Aorta (tissue), 5 donors: ENCODE results near the gene MAEA. TPM values are rescaled to one million over a fixed set of nuclear protein-coding genes. Genes with fewer than 3 reads are reported as not detected.
"Not testable (repeated sequence)": the region's sequence is repeated elsewhere in the genome, so short reads cannot be mapped to it uniquely, and the experiment has no call there.

ENCODE experiments used
- ATAC-seq: fragments of 200-7000 bp; cut with Tn5 transposase; one replicate; pipeline ENCODE4 v1.9.1; 2022; ENCODE audit warnings: moderate library complexity; ENCODE audit not compliant: low FRiP score
- DNase-seq, 2 donors: peaks; one replicate each; pipeline ENCODE4 v3.0.0-alpha.2; 2020
- H3K27ac ChIP-seq, 2 donors: one replicate each; pipeline ENCODE4 v1.5.1; 2013; ENCODE audit warnings: low read length in 2 of 2, mild to moderate bottlenecking in 2 of 2, moderate library complexity in 2 of 2, control low read depth in 1 of 2, inconsistent platforms in 1 of 2, low read depth in 1 of 2
- H3K27me3 ChIP-seq, 2 donors: one replicate each; pipeline ENCODE4 v1.6.1; 2013; ENCODE audit warnings: control low read depth in 1 of 2, low read length in 1 of 2, mild to moderate bottlenecking in 1 of 2, moderate library complexity in 1 of 2; ENCODE audit not compliant: insufficient read depth in 2 of 2, control insufficient read depth in 1 of 2
- H3K36me3 ChIP-seq, 2 donors: one replicate each; pipeline ENCODE4 v1.6.1; 2013; ENCODE audit warnings: control low read depth in 1 of 2, low read length in 1 of 2, mild to moderate bottlenecking in 1 of 2; ENCODE audit not compliant: insufficient read depth in 2 of 2, control insufficient read depth in 1 of 2
- H3K4me1 ChIP-seq, 2 donors: one replicate each; pipeline ENCODE4 v1.6.1; 2013; ENCODE audit warnings: low read length in 2 of 2, control low read depth in 1 of 2, mild to moderate bottlenecking in 1 of 2, moderate library complexity in 1 of 2; ENCODE audit not compliant: insufficient read depth in 2 of 2, control insufficient read depth in 1 of 2
- H3K4me3 ChIP-seq, 2 donors: one replicate each; pipeline ENCODE4 v1.5.1; 2013; ENCODE audit warnings: low read length in 2 of 2, control low read depth in 1 of 2, mild to moderate bottlenecking in 1 of 2
- H3K9me3 ChIP-seq: one replicate; pipeline ENCODE4 v1.6.1; 2013; ENCODE audit warnings: mild to moderate bottlenecking, low read length; ENCODE audit not compliant: control insufficient read depth
- WGBS, 2 donors: extraction: QIAGEN DNeasy Blood & Tissue Kit; methylation state at CpG; one replicate each; pipeline ENCODE4 v1.1.7; 2013; 5-methylcytosine and 5-hydroxymethylcytosine counted together
- intact Hi-C, 2 donors: fragments of 100-400 bp; cut with DNase I; formaldehyde crosslinking; loops; one replicate each; pipeline versions ENCODE4 v1.14.2 to v1.15.0; 2022
- polyA plus RNA-seq, 2 donors: library from polyadenylated mRNA; stranded (reverse); fragments of 200-250 nt; gene quantifications; one replicate each; pipeline ENCODE4 v1.2.3, GENCODE V29; 2013
- total RNA-seq, 2 donors: library from RNA; stranded (reverse); fragmentation: NEBNext Ultra II Directional; extraction: Animal tissue kit (Norgen Biotek cat#: 25700); gene quantifications; one replicate each; pipeline ENCODE4 v1.2.1, GENCODE V29; 2021
- donor health status: healthy with polysubstance abuse.
- donor health status: Bipolar disorder and iron deficiency.
- donor health status: DM: no; HTN: no; CAD: no.
- donor health status: DM: no; HTN: no; CAD: no.
- donor health status: DM: yes; HTN: yes; CAD: no.

The MAEA gene
- total and polyA plus RNA-seq, 4 donors, result 32.4 to 62.0 (median 55.5) TPM

DNA sequence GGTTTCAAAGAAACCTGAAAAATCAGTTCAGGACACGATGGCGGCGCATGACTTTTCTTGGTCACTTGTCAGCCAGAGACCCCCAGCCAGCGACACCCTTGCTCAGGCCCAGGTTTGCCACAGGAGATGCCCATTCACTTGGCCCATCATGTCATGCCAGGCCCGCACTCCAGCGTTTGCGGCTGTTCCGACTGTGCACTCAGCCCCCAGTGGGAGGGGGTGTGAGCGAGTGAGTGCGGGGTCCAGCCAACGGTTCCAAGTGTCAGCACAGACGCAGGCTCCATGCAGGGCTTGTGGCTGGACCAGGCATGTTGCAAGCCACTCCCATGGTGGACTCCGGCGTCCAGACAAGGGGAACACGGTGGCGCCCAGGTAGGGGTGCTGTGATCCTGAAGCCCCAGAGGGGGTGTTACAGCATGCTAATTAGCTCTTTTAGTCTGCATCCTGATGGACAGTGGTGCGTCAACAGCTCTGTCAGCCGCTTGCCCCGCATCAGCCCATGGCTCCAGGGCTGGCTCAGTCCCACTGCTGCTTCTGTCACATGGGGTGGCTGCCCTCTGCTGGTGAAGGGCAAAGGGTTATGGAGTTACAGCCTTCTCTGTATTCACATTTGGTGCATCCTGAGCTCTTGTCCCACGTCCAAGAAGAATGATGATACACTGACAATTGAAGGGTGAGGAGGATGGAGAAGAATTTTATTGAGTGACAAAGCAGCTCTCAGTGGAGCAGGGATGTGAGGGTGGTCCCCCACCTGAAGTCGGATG lies 3.7 kb upstream of the MAEA start:
- Histone ChIP-seq H3K27ac (no peak overlapping the region), H3K4me3 (no peak overlapping the region), H3K36me3 (no peaks in the 10 kb centered on the region), H3K4me1 (no peaks in the 10 kb centered on the region), H3K9me3 (no peaks in the 10 kb centered on the region), H3K27me3 (no peaks in the 10 kb centered on the region)
- intact Hi-C loops, result loop anchor here in 1 of 2 donors (5.0 kb wide), 1 partner anchor 34 kb away; no protein-coding TSS in a partner anchor
- WGBS, 2 donors, result 80 to 84% methylated on average over 21 of the region's 21 CpGs
- ATAC-seq, result no peak
- peak; percentile 66 to 71 for DNase-seq

DNA sequence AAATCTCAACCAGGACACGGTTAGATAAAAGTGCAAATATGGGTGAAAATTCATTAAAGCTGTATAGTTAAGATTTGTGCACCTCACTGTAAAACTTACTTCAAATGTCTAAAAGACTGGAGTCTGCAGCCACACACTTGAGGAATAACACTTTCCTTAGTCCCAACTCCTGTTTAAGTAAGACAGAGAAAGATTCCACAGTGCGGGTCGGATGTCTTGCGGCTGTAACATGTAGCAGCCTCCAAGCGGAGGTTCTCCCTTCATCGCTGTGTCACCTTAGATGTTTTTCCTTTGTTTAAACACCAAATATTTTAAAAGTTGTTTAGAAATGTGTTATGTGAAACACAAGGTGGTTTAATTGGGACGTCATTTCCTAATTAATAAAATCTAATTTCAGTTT lies 905 bp upstream of the MAEA start:
- H3K27me3 ChIP-seq, result no peaks in the 10 kb centered on the region
- ATAC-seq (no peak), DNase-seq (no peak)
- no peak overlapping the region for H3K27ac ChIP-seq
- peak overlapping the region in 1 of 2 donors; percentile 84 for H3K4me3 ChIP-seq
- H3K9me3 ChIP-seq, result no peaks in the 10 kb centered on the region
- WGBS, 2 donors, result 47 to 60% methylated on average over 7 of the region's 7 CpGs
- no peaks in the 10 kb centered on the region for H3K36me3 ChIP-seq
- intact Hi-C loops, result loop anchor here (2.0 to 5.0 kb wide), 3 partner anchors 36 to 58 kb away; partner anchors contain the start of gene UVSSA (in 1 of the 2)
- peaks cover 0 to 3% of the 10 kb centered on the region in 2 donors for H3K4me1 ChIP-seq

DNA sequence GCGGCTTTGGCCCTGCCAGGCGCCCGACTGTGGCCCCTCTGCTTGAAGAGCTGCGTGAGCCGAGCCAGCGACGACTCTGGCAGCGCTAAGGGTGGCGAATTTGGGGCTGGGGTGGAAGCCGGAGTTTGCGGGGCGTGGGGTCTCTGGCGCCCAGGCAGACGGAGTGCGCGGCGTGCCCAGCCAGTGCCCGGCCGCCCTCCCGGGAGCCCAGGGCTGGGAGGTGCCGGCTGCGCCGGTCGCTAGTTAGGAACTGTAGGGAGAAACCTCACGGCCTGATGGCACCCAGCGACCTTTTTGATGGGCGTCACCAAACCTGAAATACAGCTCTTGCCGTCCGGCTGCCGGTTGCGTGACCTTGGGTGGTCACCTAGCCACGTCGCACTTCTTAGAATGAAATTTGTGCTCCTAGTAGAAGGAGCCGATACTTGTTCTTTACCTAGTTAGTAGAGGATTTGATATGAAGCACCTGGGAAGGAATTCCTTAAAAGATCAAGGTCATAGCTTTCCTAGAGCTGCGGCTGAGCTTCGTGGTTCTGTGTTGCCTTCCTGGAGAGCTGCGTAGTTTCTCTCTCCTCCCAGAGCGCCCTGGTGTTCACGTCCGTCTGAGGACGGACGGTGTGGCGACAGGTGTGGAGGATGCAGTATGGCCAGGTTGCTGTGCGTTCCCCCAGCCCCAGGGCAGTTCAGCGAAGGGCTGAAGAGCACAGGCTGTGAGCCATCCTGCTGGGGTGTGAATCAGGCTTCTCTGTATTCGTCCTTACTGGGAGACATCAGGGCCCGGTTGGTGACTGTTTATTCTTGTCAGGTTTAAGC lies 680 bp downstream of the MAEA start:
- intact Hi-C loops, result loop anchor here in 1 of 2 donors (5.0 kb wide), 1 partner anchor 57 kb away; the partner anchor contains the start of gene UVSSA
- Histone ChIP-seq H3K27me3 (no peaks in the 10 kb centered on the region), H3K27ac (peak overlapping the region in 1 of 2 donors; percentile 32), H3K4me1 (peaks cover 0 to 3% of the 10 kb centered on the region in 2 donors), H3K4me3 (peak overlapping the region; percentile 79), H3K36me3 (no peaks in the 10 kb centered on the region), H3K9me3 (no peaks in the 10 kb centered on the region)
- ATAC-seq (no peak), DNase-seq (peak in 1 of 2 donors; percentile 49)
- WGBS, 2 donors, result 1% methylated on average over 46 to 47 of the region's 47 CpGs

DNA sequence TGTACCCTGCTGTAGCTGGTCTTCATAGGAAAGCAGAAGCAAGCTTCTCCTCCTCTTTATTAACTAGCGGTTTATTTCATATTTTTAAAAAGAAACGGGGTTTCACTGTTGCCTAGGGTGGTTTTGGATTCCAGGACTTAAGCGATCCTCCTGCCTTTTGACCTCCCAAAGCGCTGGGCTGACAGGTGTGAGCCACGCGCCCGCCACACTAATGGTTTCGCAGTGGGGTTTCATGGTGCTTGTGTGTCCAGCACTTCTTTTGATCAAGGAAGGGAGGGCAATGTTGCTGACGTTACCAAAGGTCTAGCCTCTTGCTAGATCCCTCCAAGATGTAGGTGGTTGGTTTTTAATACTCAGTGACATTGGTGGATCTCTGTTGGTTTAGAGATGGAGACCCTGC lies 1.4 kb downstream of the MAEA start:
- H3K36me3 ChIP-seq, result no peaks in the 10 kb centered on the region
- no peak overlapping the region for H3K27ac ChIP-seq
- no peaks in the 10 kb centered on the region for H3K27me3 ChIP-seq
- ATAC-seq (no peak), DNase-seq (peak in 1 of 2 donors; percentile 17)
- intact Hi-C loops, result loop anchor here in 1 of 2 donors (5.0 kb wide), 1 partner anchor 56 kb away; the partner anchor contains the start of gene UVSSA
- H3K9me3 ChIP-seq, result no peaks in the 10 kb centered on the region
- WGBS, 2 donors, result 67 to 69% methylated on average over 9 of the region's 9 CpGs
- H3K4me3 ChIP-seq, result peak overlapping the region in 1 of 2 donors; percentile 79
- peaks cover 0 to 3% of the 10 kb centered on the region in 2 donors for H3K4me1 ChIP-seq

DNA sequence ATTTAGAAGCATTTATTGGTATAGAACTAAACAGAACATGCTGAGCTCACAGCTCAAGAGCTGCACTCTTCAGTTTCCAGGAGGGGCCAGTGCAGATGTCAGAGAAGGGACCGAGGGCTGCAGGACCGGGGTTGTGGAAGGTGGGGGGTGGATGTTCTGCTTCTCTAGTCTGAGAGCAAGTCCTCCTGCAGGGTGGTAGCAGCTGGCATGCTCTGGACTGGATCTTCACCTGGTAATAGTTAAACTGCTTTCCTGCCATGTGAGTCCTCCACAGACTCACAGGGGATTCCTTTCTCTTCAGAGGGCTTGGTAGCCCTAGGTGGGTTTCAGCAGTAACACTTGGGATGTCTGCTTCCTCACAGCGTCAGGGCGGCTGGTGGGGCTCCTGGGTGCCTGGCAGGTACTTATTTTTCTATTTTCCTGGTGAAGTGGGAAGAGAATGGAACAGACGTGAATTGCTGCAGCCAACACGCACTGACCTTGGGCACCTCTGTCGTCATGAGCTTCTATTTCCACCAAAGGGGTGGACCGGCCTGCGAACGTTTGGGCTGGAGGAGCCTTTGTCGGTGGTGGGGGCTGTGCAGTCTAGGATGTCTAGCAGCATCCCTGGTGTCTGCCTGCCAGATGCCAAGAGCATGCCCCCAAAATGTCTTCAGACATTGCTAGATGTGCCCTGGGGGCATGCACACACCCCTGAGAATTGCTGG lies 2.5 kb downstream of the MAEA start:
- DNase-seq, result peak; percentile 17 to 67
- Histone ChIP-seq H3K27me3 (no peaks in the 10 kb centered on the region), H3K4me3 (no peak overlapping the region), H3K27ac (no peak overlapping the region), H3K4me1 (peaks cover 0 to 3% of the 10 kb centered on the region in 2 donors), H3K9me3 (no peaks in the 10 kb centered on the region), H3K36me3 (no peaks in the 10 kb centered on the region)
- WGBS, 2 donors, result 67 to 69% methylated on average over 11 of the region's 11 CpGs
- intact Hi-C loops, result loop anchor here in 1 of 2 donors (5.0 kb wide), 1 partner anchor 55 kb away; the partner anchor contains the start of gene UVSSA
- ATAC-seq, result no peak

DNA sequence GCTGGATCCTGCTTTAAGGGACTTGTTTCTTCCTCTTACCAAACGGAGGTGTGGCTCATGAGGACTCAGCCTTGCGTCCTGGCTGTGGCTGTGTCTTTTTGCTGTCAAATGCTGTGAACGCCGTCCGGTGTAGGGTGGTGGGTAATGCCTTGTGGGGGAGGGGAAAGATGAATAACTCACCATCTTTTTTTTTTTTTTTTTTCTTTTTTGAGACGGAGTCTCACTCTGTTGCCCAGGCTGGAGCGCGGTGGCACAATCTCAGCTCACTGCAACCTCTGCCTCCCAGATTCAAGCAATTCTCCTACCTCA lies 3.0 kb downstream of the MAEA start:
- H3K4me3 ChIP-seq, H3K27ac ChIP-seq, H3K36me3 ChIP-seq, H3K9me3 ChIP-seq, H3K27me3 ChIP-seq, ATAC-seq, H3K4me1 ChIP-seq: not testable (repeated sequence)
- WGBS, 2 donors, result 85 to 87% methylated on average over 8 of the region's 8 CpGs
- peak in 1 of 2 donors; percentile 18 for DNase-seq
- intact Hi-C loops, result loop anchor here in 1 of 2 donors (5.0 kb wide), 1 partner anchor 55 kb away; the partner anchor contains the start of gene UVSSA

DNA sequence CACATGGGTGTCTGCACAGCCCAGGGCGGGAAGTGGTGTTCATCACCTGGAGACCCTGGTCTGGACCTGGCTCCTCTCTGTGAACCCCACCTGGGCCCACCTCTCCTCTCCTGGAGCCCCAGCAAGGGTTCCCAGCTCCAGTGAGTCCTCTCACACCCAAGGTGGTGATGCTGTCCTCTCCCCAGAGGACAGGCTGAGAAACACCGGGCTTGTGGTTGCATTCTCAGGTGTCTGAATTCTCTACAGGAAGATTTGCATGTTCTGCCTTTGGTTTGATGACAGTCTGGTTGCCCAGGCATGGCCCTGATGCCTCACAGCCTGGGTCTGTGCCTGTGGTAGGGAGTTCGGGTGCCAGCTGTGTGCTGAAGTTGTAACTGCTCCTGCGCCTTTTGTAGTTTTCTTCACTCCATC lies 3.8 kb downstream of the MAEA start:
- 76 to 80% methylated on average over 4 of the region's 4 CpGs for WGBS, 2 donors
- Histone ChIP-seq H3K4me3 (no peak overlapping the region), H3K4me1 (peaks cover 0 to 3% of the 10 kb centered on the region in 2 donors), H3K36me3 (no peaks in the 10 kb centered on the region), H3K27me3 (no peaks in the 10 kb centered on the region), H3K27ac (peak overlapping the region in 1 of 2 donors; percentile 22), H3K9me3 (no peaks in the 10 kb centered on the region)
- intact Hi-C loops, result loop anchor here in 1 of 2 donors (5.0 kb wide), 1 partner anchor 54 kb away; the partner anchor contains the start of gene UVSSA
- peak in 1 of 2 donors; percentile 41 for DNase-seq
- ATAC-seq, result no peak

DNA sequence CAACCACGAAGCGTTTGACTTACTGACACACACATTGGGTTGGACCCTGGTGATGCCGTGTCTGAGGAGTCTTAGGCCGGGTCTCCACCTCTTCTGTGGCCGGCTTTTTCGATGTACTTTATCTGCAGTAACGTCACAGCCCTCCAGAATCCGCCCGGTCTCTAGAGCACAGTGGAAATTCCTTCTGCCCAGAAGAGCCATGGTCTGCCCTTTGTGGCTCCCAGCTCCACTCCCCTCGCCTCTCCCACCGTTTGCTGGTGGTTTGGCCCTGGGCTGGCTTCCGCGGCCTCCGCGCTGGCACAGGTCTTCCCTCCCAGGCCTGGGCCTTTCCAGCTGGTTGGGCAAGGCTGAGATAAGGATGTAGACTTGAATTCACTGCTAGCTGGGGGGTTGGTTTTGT lies 4.3 kb downstream of the MAEA start:
- 29% methylated on average over 15 of the region's 15 CpGs for WGBS, 2 donors
- Histone ChIP-seq H3K4me1 (peaks cover 0 to 3% of the 10 kb centered on the region in 2 donors), H3K36me3 (no peaks in the 10 kb centered on the region), H3K27me3 (no peaks in the 10 kb centered on the region), H3K4me3 (no peak overlapping the region), H3K27ac (peak overlapping the region in 1 of 2 donors; percentile 22), H3K9me3 (no peaks in the 10 kb centered on the region)
- intact Hi-C loops, result loop anchor here in 1 of 2 donors (5.0 kb wide), 1 partner anchor 53 kb away; the partner anchor contains the start of gene UVSSA
- ATAC-seq, result no peak
- peak; percentile 75 to 83 for DNase-seq
